ENCODE results near the gene RANGRF.

Gene RANGRF

GRCh38 chr17:8274816-8275215 lies 13.7 kb upstream of the RANGRF start:
- Histone ChIP-seq H3K4me3 (no peak overlapping the region), H3K27ac (no peak overlapping the region)
- no peak for DNase-seq (ENCODE audit: low spot score)
- no peak for TF ChIP-seq CTCF (IDR thresholded peaks at IDR 0.05)

GRCh38 chr17:8275421-8276290 lies 12.8 kb upstream of the RANGRF start:
- no peak overlapping the region for H3K27ac ChIP-seq
- H3K4me3 ChIP-seq = no peak overlapping the region
- no peak for DNase-seq (ENCODE audit: low spot score)
- TF ChIP-seq CTCF (IDR thresholded peaks at IDR 0.05) = no peak

GRCh38 chr17:8277317-8277716 lies 11.2 kb upstream of the RANGRF start:
- no peak for TF ChIP-seq CTCF (IDR thresholded peaks at IDR 0.05)
- Histone ChIP-seq H3K27ac (no peak overlapping the region), H3K4me3 (no peak overlapping the region)
- no peak for DNase-seq (ENCODE audit: low spot score)

- Histone ChIP-seq H3K27ac (no peak overlapping the region), H3K4me3 (no peak overlapping the region)
- DNase-seq (ENCODE audit: low spot score) = no peak
- no peak for TF ChIP-seq CTCF (IDR thresholded peaks at IDR 0.05)
Measured at GRCh38 chr17:8282345-8282744, 6.1 kb upstream of the RANGRF start.

- no peak overlapping the region for H3K27ac ChIP-seq
- H3K4me3 ChIP-seq = no peak overlapping the region
- TF ChIP-seq CTCF (IDR thresholded peaks at IDR 0.05) = no peak
- DNase-seq (ENCODE audit: low spot score) = no peak
Measured at GRCh38 chr17:8283356-8283755, 5.1 kb upstream of the RANGRF start.

- TF ChIP-seq CTCF (IDR thresholded peaks at IDR 0.05) = no peak
- Histone ChIP-seq H3K4me3 (no peak overlapping the region), H3K27ac (no peak overlapping the region)
- no peak for DNase-seq (ENCODE audit: low spot score)
Measured at GRCh38 chr17:8284126-8284525, 4.3 kb upstream of the RANGRF start.

Data from coronary artery (tissue), 2 donors.